Naive thymus-derived CD8-positive, alpha-beta T cell (primary cell): ENCODE data around the gene EEIG1. TPM values are rescaled to one million over a fixed set of nuclear protein-coding genes. Genes with fewer than 3 reads are reported as not detected.
A peak's percentile ranks its signal among the peaks of the same experiment; 100 is the strongest.

Experiments used
- ATAC-seq, 2 donors: fragments of 150-1000 bp; cut with Tn5 transposase in 1 of 2; sonication (Bioruptor Pico), chemical (Tn5 transposase) in 1 of 2; 1 replicate in 1 of 2; 2 replicates in 1 of 2; pipeline ENCODE4 v1.10.0; 2021; ENCODE audit warnings: mild to moderate bottlenecking in 2 of 2, moderate library complexity in 2 of 2
- POLR2A ChIA-PET: fragments of 350-600 bp; sonication (Branson Sonifier 250); formaldehyde crosslinking; loops from one replicate; lab custom pipeline; 2021; ENCODE audit warnings: antibody characterized with exemption; lab: Charles Lee
- DNase-seq, 10 donors: peaks; one replicate each; pipeline versions ENCODE4 v3.0.0 to v3.0.0-alpha.2; 2020 to 2022
- H3K27ac Mint-ChIP-seq, 10 donors: one replicate each; pipeline ENCODE4 v1.8.0; 2020 to 2022; ENCODE audit warnings: mild to moderate bottlenecking in 10 of 10, mixed read lengths in 10 of 10, moderate library complexity in 4 of 10, inconsistent platforms in 1 of 10
- H3K27me3 Mint-ChIP-seq, 5 donors: one replicate each; pipeline ENCODE4 v1.8.0; 2021 to 2022; ENCODE audit warnings: mixed read lengths in 5 of 5
- H3K36me3 Mint-ChIP-seq, 3 donors: one replicate each; pipeline ENCODE4 v1.8.0; 2020 to 2022; ENCODE audit warnings: mixed read lengths in 3 of 3, mild to moderate bottlenecking in 2 of 3, inconsistent platforms in 1 of 3
- H3K4me1 Mint-ChIP-seq, 4 donors: one replicate each; pipeline ENCODE4 v1.8.0; 2021 to 2022; ENCODE audit warnings: mixed read lengths in 4 of 4
- H3K4me3 Mint-ChIP-seq, 10 donors: one replicate each; pipeline ENCODE4 v1.8.0; 2020 to 2022; ENCODE audit warnings: mild to moderate bottlenecking in 10 of 10, mixed read lengths in 10 of 10, moderate library complexity in 6 of 10, inconsistent platforms in 1 of 10
- H3K9me3 Mint-ChIP-seq, 9 donors: one replicate each; pipeline ENCODE4 v1.8.0; 2020 to 2022; ENCODE audit warnings: mixed read lengths in 9 of 9, mild to moderate bottlenecking in 3 of 9, inconsistent platforms in 1 of 9, moderate library complexity in 1 of 9
- polyA plus RNA-seq, 3 donors: library from polyadenylated mRNA; unstranded; fragments of 300-500 nt; fragmentation: Illumina TruSeq; gene quantifications; one replicate each; pipeline ENCODE4 v1.2.3, GENCODE V29; 2021
- total RNA-seq, 8 experiments: library from RNA in 2 of 8; stranded (reverse) in 2 of 8; gene quantifications; one replicate each; pipeline ENCODE4 v1.2.3 and lab custom pipeline; 2021 to 2026

The EEIG1 gene
- total and polyA plus RNA-seq, 5 experiments from 2014 or later: 134 to 631 (median 318) TPM

GRCh38 chr9:128001151-128001778, 20.5 kb upstream of the EEIG1 start:
- Mint-ChIP-seq H3K27me3 (no peaks in the 10 kb centered on the region), H3K4me3 (no peak overlapping the region), H3K36me3 (no peaks in the 10 kb centered on the region), H3K27ac (peak overlapping the region in 2 of 10 donors; percentile 51 to 52), H3K4me1 (peaks cover 4 to 60% (median 29%) of the 10 kb centered on the region in 4 donors), H3K9me3 (no peaks in the 10 kb centered on the region)
- POLR2A ChIA-PET: interaction anchor here (0.6 to 62.9 kb wide), 5 partner anchors 18 to 59 kb away, joined by 3 to 2190 read pairs (median 3); partner anchors contain the start of genes DPM2 and EEIG1
- ATAC-seq (no peak), DNase-seq (no peak)

DNA sequence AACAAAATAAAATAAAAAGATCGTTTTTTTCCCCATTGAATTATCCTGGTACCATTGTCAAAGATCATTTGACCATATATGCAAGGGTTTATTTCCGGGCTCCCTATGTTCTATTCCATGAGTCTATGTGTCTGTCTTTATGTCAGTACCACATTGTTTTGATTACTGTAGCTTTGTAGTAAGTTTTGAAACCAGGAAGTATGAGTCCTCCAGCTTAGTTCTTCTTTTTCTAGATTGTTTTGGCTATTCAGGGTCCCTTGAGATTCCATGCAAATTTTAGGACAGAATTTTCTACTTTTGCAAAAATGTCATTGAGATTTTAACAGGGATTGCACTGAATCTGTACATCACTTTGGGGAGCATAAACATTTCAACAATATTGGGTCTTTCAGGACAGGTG, 18.7 kb upstream of the EEIG1 start:
- Mint-ChIP-seq H3K36me3 (no peaks in the 10 kb centered on the region), H3K9me3 (no peaks in the 10 kb centered on the region), H3K4me1 (peaks cover 4 to 48% (median 19%) of the 10 kb centered on the region in 4 donors), H3K27ac (peak overlapping the region in 2 of 10 donors; percentile 24 to 64), H3K4me3 (no peak overlapping the region), H3K27me3 (no peaks in the 10 kb centered on the region)
- DNase-seq (no peak), ATAC-seq (no peak)
- POLR2A ChIA-PET: interaction anchor here (62.9 to 67.4 kb wide), 2 partner anchors 19 to 33 kb away, joined by 2190 read pairs; partner anchors contain the start of genes DPM2 and EEIG1

- POLR2A ChIA-PET: interaction anchor here (0.6 to 67.4 kb wide), 4 partner anchors 14 to 63 kb away, joined by 4 to 2190 read pairs (median 1728); partner anchors contain the start of genes DPM2, EEIG1 and PIP5KL1
- Mint-ChIP-seq H3K4me3 (peak overlapping the region in 1 of 10 donors; percentile 24), H3K27ac (peak overlapping the region in 3 of 10 donors; percentile 12 to 70 (median 16)), H3K27me3 (no peaks in the 10 kb centered on the region), H3K36me3 (no peaks in the 10 kb centered on the region), H3K4me1 (peaks cover 15 to 50% (median 29%) of the 10 kb centered on the region in 4 donors), H3K9me3 (no peaks in the 10 kb centered on the region)
- ATAC-seq: no peak
- DNase-seq: no peak
Measured at GRCh38 chr9:127993721-127994120, 12.9 kb upstream of the EEIG1 start.

- POLR2A ChIA-PET: interaction anchor here (26.5 to 67.4 kb wide), 3 partner anchors 12 to 34 kb away, joined by 1266 to 2190 read pairs (median 2190); partner anchors contain the start of genes DPM2 and EEIG1
- Mint-ChIP-seq H3K9me3 (no peaks in the 10 kb centered on the region), H3K27me3 (no peaks in the 10 kb centered on the region), H3K4me1 (peaks cover 15 to 46% (median 33%) of the 10 kb centered on the region in 4 donors), H3K27ac (peak overlapping the region in 8 of 10 donors; percentile 9 to 67 (median 54)), H3K36me3 (no peaks in the 10 kb centered on the region), H3K4me3 (peak overlapping the region in 1 of 10 donors; percentile 18)
- DNase-seq (no peak), ATAC-seq (no peak)
Measured at GRCh38 chr9:127991757-127992274, 11.0 kb upstream of the EEIG1 start.

DNA sequence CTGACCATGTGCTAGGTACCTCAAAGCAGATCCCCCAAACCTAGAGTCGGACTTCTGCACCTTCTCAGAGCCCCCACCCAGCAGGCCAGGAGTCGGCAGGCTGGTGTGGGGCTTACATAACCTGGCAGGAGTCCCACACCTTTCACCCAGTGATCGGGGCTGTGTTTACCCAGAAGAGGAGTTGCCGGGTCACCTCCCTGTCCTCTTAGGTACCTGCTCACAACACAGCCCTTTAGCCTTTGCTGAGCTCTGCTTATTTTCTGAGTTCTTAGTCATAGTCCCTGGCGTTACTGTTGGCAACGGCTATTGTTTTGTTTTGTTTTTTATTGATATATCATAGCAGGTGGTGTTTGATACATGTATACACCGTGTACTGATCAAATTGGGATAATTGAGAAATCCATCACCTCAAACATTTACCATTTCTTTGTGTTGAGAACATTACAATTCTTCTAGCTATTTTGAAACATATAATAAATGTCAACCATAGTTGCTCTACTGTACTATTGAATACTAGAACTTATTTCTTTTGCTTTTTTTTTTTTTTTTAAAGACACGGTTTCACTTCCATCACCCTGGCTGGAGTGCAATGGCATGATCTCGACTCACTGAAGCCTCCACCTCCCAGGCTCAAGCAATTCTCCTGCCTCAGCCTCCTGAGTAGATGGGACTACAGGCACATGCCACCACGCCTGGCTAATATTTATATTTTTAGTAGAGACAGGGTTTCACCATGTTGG, 10.4 kb upstream of the EEIG1 start:
- DNase-seq (no peak), ATAC-seq (peak; percentile 52 to 65)
- Mint-ChIP-seq H3K4me3 (peak overlapping the region in 2 of 10 donors; percentile 18 to 28), H3K36me3 (no peaks in the 10 kb centered on the region), H3K27ac (peak overlapping the region in 9 of 10 donors; percentile 9 to 84 (median 66)), H3K4me1 (peaks cover 17 to 49% (median 34%) of the 10 kb centered on the region in 4 donors), H3K9me3 (no peaks in the 10 kb centered on the region), H3K27me3 (no peaks in the 10 kb centered on the region)
- POLR2A ChIA-PET: interaction anchor here (0.6 to 67.4 kb wide), 4 partner anchors 11 to 112 kb away, joined by 3 to 2190 read pairs (median 1728); partner anchors contain the start of genes DPM2 and EEIG1

DNA sequence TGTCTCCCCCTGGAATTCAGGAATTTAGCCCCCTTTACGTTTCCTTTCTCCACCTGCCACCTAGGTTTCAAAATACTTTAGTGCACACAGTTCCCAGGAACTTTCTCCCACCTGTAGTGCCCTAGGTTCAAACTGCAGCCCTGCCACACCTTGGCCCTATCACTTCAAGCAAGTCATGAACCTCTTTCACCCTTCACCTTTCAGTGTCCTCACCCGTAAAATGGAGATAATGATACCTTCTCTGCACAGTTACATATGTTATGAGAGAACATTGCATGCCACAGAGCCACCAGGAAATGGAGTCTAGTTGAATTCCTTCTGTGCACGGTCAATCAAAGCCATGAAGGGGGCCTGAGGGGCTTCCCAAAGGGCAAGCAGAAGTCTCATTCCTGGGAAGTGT, 9.8 kb upstream of the EEIG1 start:
- Mint-ChIP-seq H3K4me1 (peaks cover 17 to 48% (median 34%) of the 10 kb centered on the region in 4 donors), H3K9me3 (no peaks in the 10 kb centered on the region), H3K36me3 (no peaks in the 10 kb centered on the region), H3K27ac (peak overlapping the region in 7 of 10 donors; percentile 1 to 84 (median 66)), H3K27me3 (no peaks in the 10 kb centered on the region), H3K4me3 (peak overlapping the region in 2 of 10 donors; percentile 1 to 33)
- no peak for DNase-seq
- POLR2A ChIA-PET: interaction anchor here (26.5 to 67.4 kb wide), 3 partner anchors 10 to 35 kb away, joined by 1266 to 2190 read pairs (median 2190); partner anchors contain the start of genes DPM2 and EEIG1
- peak in 1 of 2 donors; percentile 13 for ATAC-seq

DNA sequence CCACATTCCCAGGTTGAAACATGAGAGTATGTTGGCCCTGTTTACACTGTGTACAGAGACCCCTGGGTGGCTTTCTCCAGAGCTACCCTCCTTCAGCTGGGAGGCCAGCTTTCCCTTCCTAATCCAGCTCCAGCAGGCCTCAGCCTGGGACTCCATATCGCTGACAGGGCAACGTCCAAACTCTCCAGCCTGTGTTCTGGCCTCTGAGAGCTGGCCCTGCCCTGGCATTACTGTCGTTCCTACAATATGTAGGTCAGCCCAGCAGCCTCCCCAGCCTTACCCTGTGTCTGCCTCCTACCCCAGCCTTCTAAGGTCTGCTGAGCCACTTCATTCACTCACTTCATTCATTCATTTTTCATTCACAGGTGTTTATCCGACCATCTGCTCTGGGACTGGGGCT, 8.3 kb upstream of the EEIG1 start:
- ATAC-seq: no peak
- peaks cover 21 to 54% (median 43%) of the 10 kb centered on the region in 4 donors for H3K4me1 Mint-ChIP-seq
- no peaks in the 10 kb centered on the region for H3K27me3 Mint-ChIP-seq
- H3K27ac Mint-ChIP-seq: peak overlapping the region in 4 of 10 donors; percentile 23 to 85 (median 58)
- H3K36me3 Mint-ChIP-seq: no peaks in the 10 kb centered on the region
- H3K9me3 Mint-ChIP-seq: no peaks in the 10 kb centered on the region
- no peak overlapping the region for H3K4me3 Mint-ChIP-seq
- no peak for DNase-seq
- POLR2A ChIA-PET: interaction anchor here (0.6 to 67.4 kb wide), 4 partner anchors 9 to 82 kb away, joined by 6 to 2190 read pairs (median 1728); partner anchors contain the start of genes DPM2 and EEIG1

DNA sequence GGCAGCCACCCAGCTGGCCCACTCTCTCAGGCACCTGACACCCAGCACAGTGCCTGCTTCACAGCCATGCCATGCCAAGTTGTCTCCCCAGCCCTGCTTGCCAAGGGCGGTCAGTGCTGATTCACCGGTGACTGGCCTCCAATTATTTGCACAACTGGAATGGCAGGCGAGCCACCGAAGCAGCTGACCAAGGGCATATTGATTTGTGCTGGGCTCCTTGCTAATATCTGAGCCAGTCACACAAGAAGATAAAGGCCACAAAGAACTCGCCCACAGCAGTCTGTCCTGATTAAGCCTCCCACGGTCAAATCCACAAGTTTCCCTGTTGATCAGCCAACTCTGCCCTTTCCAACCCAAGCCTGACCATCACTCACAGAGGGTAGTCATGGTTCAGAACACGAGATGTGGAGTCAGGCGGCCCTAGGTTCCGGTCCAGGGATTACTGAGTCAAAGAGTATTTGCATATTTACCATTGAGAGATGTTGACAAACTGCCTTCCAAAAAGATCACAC, 6.4 kb upstream of the EEIG1 start:
- Mint-ChIP-seq H3K27me3 (no peaks in the 10 kb centered on the region), H3K4me3 (no peak overlapping the region), H3K27ac (peak overlapping the region in 8 of 10 donors; percentile 18 to 83 (median 60)), H3K9me3 (no peaks in the 10 kb centered on the region), H3K4me1 (peaks cover 28 to 60% (median 56%) of the 10 kb centered on the region in 4 donors), H3K36me3 (no peaks in the 10 kb centered on the region)
- DNase-seq: no peak
- POLR2A ChIA-PET: interaction anchor here (26.5 to 67.4 kb wide), 3 partner anchors 7 to 38 kb away, joined by 1266 to 2190 read pairs (median 2190); partner anchors contain the start of genes DPM2 and EEIG1
- no peak for ATAC-seq

DNA sequence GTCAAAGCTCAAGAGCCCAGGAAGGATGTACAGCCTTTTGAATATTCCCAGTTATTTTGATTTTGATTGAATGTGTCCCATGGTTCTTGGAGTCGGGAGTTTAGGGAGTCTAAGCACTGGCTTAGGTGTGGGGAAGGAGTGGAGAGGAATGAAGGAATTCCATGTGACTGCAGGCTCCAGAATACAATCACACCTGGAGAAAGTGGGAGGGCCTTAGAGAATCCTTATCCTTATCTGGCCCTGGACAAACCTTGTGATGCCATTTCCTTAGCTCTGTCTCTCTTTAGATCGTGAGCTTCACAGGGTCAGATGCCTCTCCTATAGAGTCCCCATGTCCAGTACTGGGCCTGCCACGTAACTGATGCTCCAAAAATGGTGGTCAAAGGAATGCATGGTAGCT, 4.2 kb upstream of the EEIG1 start:
- Mint-ChIP-seq H3K27me3 (no peaks in the 10 kb centered on the region), H3K36me3 (peaks cover 0 to under 1% (median 0%) of the 10 kb centered on the region in 3 donors), H3K27ac (peak overlapping the region in 8 of 10 donors; percentile 73 to 89 (median 81)), H3K9me3 (no peaks in the 10 kb centered on the region), H3K4me3 (peak overlapping the region in 2 of 10 donors; percentile 7 to 36), H3K4me1 (peaks cover 25 to 54% (median 51%) of the 10 kb centered on the region in 4 donors)
- ATAC-seq (no peak), DNase-seq (no peak)
- POLR2A ChIA-PET: interaction anchor here (0.7 to 67.4 kb wide), 5 partner anchors 5 to 217 kb away, joined by 4 to 2190 read pairs (median 1266); partner anchors contain the start of genes DPM2 and EEIG1

DNA sequence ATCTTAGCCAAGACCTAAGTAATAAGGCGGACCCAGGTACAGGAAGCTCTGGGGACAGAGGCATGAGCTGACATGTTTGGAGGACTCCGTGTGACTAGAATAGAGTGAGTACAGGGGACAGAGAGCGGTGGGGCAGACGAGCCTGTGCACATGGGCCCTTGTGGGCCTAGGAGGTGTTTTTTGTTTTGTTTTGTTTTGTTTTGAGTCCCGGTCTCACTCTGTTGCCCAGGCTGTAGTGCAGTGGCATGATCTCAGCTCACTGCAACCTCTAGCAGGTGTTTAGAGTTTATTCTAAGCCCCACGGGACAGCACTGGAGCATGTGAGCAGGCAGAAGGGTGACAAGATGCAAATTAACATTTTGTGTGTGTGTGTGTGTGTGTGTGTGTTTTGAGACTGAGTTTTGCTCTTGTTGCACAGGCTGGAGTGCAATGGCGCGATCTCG, 3.1 kb upstream of the EEIG1 start:
- peak overlapping the region in 9 of 10 donors; percentile 41 to 87 (median 73) for H3K4me3 Mint-ChIP-seq
- no peaks in the 10 kb centered on the region for H3K27me3 Mint-ChIP-seq
- peaks cover 6 to 11% (median 9%) of the 10 kb centered on the region in 3 donors for H3K36me3 Mint-ChIP-seq
- ATAC-seq: peak in 1 of 2 donors; percentile 6
- DNase-seq: no peak
- peaks cover 23 to 57% (median 44%) of the 10 kb centered on the region in 4 donors for H3K4me1 Mint-ChIP-seq
- no peaks in the 10 kb centered on the region for H3K9me3 Mint-ChIP-seq
- POLR2A ChIA-PET: interaction anchor here (4.5 to 67.4 kb wide), 4 partner anchors 4 to 84 kb away, joined by 20 to 2190 read pairs (median 1728); partner anchors contain the start of genes DPM2, EEIG1, NAIF1 and SLC25A25
- peak overlapping the region; percentile 92 to 99 (median 96) for H3K27ac Mint-ChIP-seq

GRCh38 chr9:127982912-127983311, 2.1 kb upstream of the EEIG1 start:
- H3K27me3 Mint-ChIP-seq: no peaks in the 10 kb centered on the region
- ATAC-seq: no peak
- H3K27ac Mint-ChIP-seq: peak overlapping the region; percentile 92 to 99 (median 96)
- peaks cover 10 to 16% (median 16%) of the 10 kb centered on the region in 3 donors for H3K36me3 Mint-ChIP-seq
- no peak for DNase-seq
- POLR2A ChIA-PET: interaction anchor here (4.5 to 67.4 kb wide), 4 partner anchors 3 to 85 kb away, joined by 20 to 2190 read pairs (median 1728); partner anchors contain the start of genes DPM2, EEIG1, NAIF1 and SLC25A25
- peak overlapping the region; percentile 40 to 87 (median 68) for H3K4me3 Mint-ChIP-seq
- peaks cover 23 to 61% (median 44%) of the 10 kb centered on the region in 4 donors for H3K4me1 Mint-ChIP-seq
- no peaks in the 10 kb centered on the region for H3K9me3 Mint-ChIP-seq
